Measurements from ENCODE around the gene CYP1A2.
"Not testable (repeated sequence)": the region's sequence is repeated elsewhere in the genome, so short reads cannot be mapped to it uniquely, and the experiment has no call there.

Gene CYP1A2

GRCh38 chr15:74777769-74778598 is 29.3 kb downstream of the CYP1A2 start:
- DNase-seq: no peak

- no peak for DNase-seq
These were observed 29.9 kb downstream of the CYP1A2 start for GRCh38 chr15:74778599-74778970.

- DNase-seq: peak; percentile 34
These were observed 30.6 kb downstream of the CYP1A2 start for GRCh38 chr15:74779162-74779648.

GRCh38 chr15:74780523-74781430 is 32.1 kb downstream of the CYP1A2 start:
- peak; percentile 85 for DNase-seq

GRCh38 chr15:74781431-74782258 is 33.0 kb downstream of the CYP1A2 start, which contains the start of gene CSK:
Gene CSK (plus strand): TSS chr15:74782080. CDS start chr15:74798298, 16,218 bp downstream.
- DNase-seq: peak; percentile 91

- peak; percentile 78 for DNase-seq
These were observed 33.8 kb downstream of the CYP1A2 start for GRCh38 chr15:74782259-74783071.

- peak; percentile 87 for DNase-seq
These were observed 34.6 kb downstream of the CYP1A2 start for GRCh38 chr15:74783072-74783807.

- peak; percentile 40 for DNase-seq
These were observed 35.1 kb downstream of the CYP1A2 start for GRCh38 chr15:74783808-74784175.

GRCh38 chr15:74784426-74785193 is 36.0 kb downstream of the CYP1A2 start:
- DNase-seq: peak; percentile 57

- peak; percentile 77 for DNase-seq
These were observed 36.8 kb downstream of the CYP1A2 start for GRCh38 chr15:74785194-74786032.

GRCh38 chr15:74786081-74786480 is 37.4 kb downstream of the CYP1A2 start:
- DNase-seq: not testable (repeated sequence)

- peak; percentile 44 for DNase-seq
These were observed 38.0 kb downstream of the CYP1A2 start for GRCh38 chr15:74786551-74787165.

- peak; percentile 98 for DNase-seq
These were observed 38.8 kb downstream of the CYP1A2 start for GRCh38 chr15:74787251-74788041.

- DNase-seq: peak; percentile 48
These were observed 39.5 kb downstream of the CYP1A2 start for GRCh38 chr15:74788042-74788682.

- peak; percentile 77 for DNase-seq
These were observed 40.1 kb downstream of the CYP1A2 start for GRCh38 chr15:74788683-74789151.

GRCh38 chr15:74789171-74789631 is 40.6 kb downstream of the CYP1A2 start:
- DNase-seq: no peak

GRCh38 chr15:74789741-74790079 is 41.1 kb downstream of the CYP1A2 start:
- no peak for DNase-seq

Data from hematopoietic multipotent progenitor cell treated with erythropoietin and hydrocortisone succinate and interleukin-3 and kit ligand, for 4 days (in vitro differentiated cells).